Peyer's patch (tissue), 4 donors: ENCODE measurements around the gene WDR5.

Experiments used
- POLR2A ChIP-seq, 2 donors: fragments of 450-650 bp; IDR thresholded peaks; one replicate each; pipeline ENCODE4 v1.5.1; 2017; ENCODE audit warnings: antibody characterized with exemption in 2 of 2, mild to moderate bottlenecking in 2 of 2, moderate library complexity in 2 of 2
- TF ChIP-seq, protein P1 (sequence below), 6 experiments: fragments of 450-650 bp in 4 of 6; fragments of 200-600 bp in 2 of 6; sonication (generic) in 1 of 6; IDR thresholded peaks; one replicate each; pipeline ENCODE4 v1.5.1; 2017 to 2019; ENCODE audit warnings: antibody characterized with exemption in 6 of 6, mild to moderate bottlenecking in 3 of 6, moderate library complexity in 1 of 6

DNA sequence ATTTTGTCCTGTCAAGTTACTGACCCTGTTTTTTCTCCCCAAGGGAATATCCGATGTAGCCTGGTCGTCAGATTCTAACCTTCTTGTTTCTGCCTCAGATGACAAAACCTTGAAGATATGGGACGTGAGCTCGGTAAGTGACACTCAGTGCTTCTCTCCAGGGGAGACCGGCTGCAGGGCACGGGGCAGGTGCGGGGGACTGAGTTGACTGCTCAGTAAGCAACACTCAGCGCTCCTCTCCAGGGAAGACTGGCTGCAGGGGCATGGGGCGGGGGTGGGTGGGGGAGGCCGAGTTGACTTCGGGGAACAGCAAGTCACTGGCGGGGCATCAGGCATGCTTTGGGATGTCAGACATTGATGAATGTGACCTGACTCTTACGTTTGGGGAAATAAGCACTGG, 6.0 kb downstream of the WDR5 start:
- TF ChIP-seq, protein P1, sequence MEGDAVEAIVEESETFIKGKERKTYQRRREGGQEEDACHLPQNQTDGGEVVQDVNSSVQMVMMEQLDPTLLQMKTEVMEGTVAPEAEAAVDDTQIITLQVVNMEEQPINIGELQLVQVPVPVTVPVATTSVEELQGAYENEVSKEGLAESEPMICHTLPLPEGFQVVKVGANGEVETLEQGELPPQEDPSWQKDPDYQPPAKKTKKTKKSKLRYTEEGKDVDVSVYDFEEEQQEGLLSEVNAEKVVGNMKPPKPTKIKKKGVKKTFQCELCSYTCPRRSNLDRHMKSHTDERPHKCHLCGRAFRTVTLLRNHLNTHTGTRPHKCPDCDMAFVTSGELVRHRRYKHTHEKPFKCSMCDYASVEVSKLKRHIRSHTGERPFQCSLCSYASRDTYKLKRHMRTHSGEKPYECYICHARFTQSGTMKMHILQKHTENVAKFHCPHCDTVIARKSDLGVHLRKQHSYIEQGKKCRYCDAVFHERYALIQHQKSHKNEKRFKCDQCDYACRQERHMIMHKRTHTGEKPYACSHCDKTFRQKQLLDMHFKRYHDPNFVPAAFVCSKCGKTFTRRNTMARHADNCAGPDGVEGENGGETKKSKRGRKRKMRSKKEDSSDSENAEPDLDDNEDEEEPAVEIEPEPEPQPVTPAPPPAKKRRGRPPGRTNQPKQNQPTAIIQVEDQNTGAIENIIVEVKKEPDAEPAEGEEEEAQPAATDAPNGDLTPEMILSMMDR (IDR thresholded peaks at IDR 0.05) = no peak
- TF ChIP-seq POLR2A (IDR thresholded peaks at IDR 0.05) = no peak
